Measurements from ENCODE around the gene ERN1.
"Not testable (repeated sequence)": the region's sequence is repeated elsewhere in the genome, so short reads cannot be mapped to it uniquely, and the experiment has no call there.

Gene ERN1

GRCh38 chr17:64020056-64020766 is 109.7 kb downstream of the ERN1 start, which contains the start of gene ICAM2:
Gene ICAM2, minus strand, starts transcription at chr17:64020633. Its CDS starts 13,942 bp downstream, at chr17:64006691.
- H3F3A ChIP-seq (ENCODE audit: insufficient read depth, low read length): peaks cover 58% of the 10 kb centered on the region
- H3K79me2 ChIP-seq (ENCODE audit: low read length): peaks cover 44% of the 10 kb centered on the region
- H3K27ac ChIP-seq (ENCODE audit: low read length): peak within 1 kb of the TSS; percentile 96
- H3K4me2 ChIP-seq (ENCODE audit: low read depth, low read length): peak within 1 kb of the TSS; percentile 89
- peak within 1 kb of the TSS; percentile 90 for H3K9ac ChIP-seq (ENCODE audit: low read length)
- TF ChIP-seq EZH2phosphoT487 (IDR thresholded peaks at IDR 0.05; ENCODE audit: low read length) (no peak), EZH2 (optimal IDR thresholded peaks at IDR 0.05; ENCODE audit: low read depth, low read length) (no peak)
- TF ChIP-seq, protein P1, sequence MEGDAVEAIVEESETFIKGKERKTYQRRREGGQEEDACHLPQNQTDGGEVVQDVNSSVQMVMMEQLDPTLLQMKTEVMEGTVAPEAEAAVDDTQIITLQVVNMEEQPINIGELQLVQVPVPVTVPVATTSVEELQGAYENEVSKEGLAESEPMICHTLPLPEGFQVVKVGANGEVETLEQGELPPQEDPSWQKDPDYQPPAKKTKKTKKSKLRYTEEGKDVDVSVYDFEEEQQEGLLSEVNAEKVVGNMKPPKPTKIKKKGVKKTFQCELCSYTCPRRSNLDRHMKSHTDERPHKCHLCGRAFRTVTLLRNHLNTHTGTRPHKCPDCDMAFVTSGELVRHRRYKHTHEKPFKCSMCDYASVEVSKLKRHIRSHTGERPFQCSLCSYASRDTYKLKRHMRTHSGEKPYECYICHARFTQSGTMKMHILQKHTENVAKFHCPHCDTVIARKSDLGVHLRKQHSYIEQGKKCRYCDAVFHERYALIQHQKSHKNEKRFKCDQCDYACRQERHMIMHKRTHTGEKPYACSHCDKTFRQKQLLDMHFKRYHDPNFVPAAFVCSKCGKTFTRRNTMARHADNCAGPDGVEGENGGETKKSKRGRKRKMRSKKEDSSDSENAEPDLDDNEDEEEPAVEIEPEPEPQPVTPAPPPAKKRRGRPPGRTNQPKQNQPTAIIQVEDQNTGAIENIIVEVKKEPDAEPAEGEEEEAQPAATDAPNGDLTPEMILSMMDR (IDR thresholded peaks at IDR 0.05; ENCODE audit: low read length): no peak
- no peaks in the 10 kb centered on the region for H3K27me3 ChIP-seq (replicated peaks; ENCODE audit: insufficient read depth, low read length)
- H3K9me2 ChIP-seq (replicated peaks; ENCODE audit: insufficient read depth, low read length): no peaks in the 10 kb centered on the region
- H3K4me3 ChIP-seq (ENCODE audit: low read length): peak within 1 kb of the TSS; percentile 79
- H3K36me3 ChIP-seq (replicated peaks; ENCODE audit: insufficient read depth, low read length): no peaks in the 10 kb centered on the region
- no peaks in the 10 kb centered on the region for H4K20me1 ChIP-seq (ENCODE audit: insufficient read depth, low read length)
- peak; percentile 90 for DNase-seq
- peaks cover 24% of the 10 kb centered on the region for H3K4me1 ChIP-seq (ENCODE audit: low read length)
- H2AFZ ChIP-seq (ENCODE audit: low read length): peak within 1 kb of the TSS; percentile 16; the same call in 1 of the 2 replicates
- no peaks in the 10 kb centered on the region for H3K9me3 ChIP-seq (replicated peaks; ENCODE audit: insufficient read depth, low read length)

- Histone ChIP-seq H3K4me1 (ENCODE audit: low read length) (peaks cover 26% of the 10 kb centered on the region), H3K27ac (ENCODE audit: low read length) (peak overlapping the region; percentile 96), H3F3A (ENCODE audit: insufficient read depth, low read length) (peaks cover 52% of the 10 kb centered on the region), H3K79me2 (ENCODE audit: low read length) (peaks cover 51% of the 10 kb centered on the region), H3K4me2 (ENCODE audit: low read depth, low read length) (peak overlapping the region; percentile 89), H3K4me3 (ENCODE audit: low read length) (peak overlapping the region; percentile 79), H3K9ac (ENCODE audit: low read length) (peak overlapping the region; percentile 90)
- H2AFZ ChIP-seq (ENCODE audit: low read length); H3K9me3 ChIP-seq (replicated peaks; ENCODE audit: insufficient read depth, low read length); H3K9me2 ChIP-seq (replicated peaks; ENCODE audit: insufficient read depth, low read length); H3K27me3 ChIP-seq (replicated peaks; ENCODE audit: insufficient read depth, low read length); H4K20me1 ChIP-seq (ENCODE audit: insufficient read depth, low read length); H3K36me3 ChIP-seq (replicated peaks; ENCODE audit: insufficient read depth, low read length): not testable (repeated sequence)
- DNase-seq: peak; percentile 34
Observed at GRCh38 chr17:64019551-64019961, 110.4 kb downstream of the ERN1 start.

GRCh38 chr17:64017381-64017980 is 112.5 kb downstream of the ERN1 start:
- Histone ChIP-seq H3K4me3 (ENCODE audit: low read length) (no peak overlapping the region), H2AFZ (ENCODE audit: low read length) (no peak overlapping the region), H3K4me1 (ENCODE audit: low read length) (peaks cover 26% of the 10 kb centered on the region), H3K4me2 (ENCODE audit: low read depth, low read length) (no peak overlapping the region), H3K79me2 (ENCODE audit: low read length) (peaks cover 70% of the 10 kb centered on the region), H3K9me2 (replicated peaks; ENCODE audit: insufficient read depth, low read length) (no peaks in the 10 kb centered on the region), H3K9me3 (replicated peaks; ENCODE audit: insufficient read depth, low read length) (no peaks in the 10 kb centered on the region), H4K20me1 (ENCODE audit: insufficient read depth, low read length) (no peaks in the 10 kb centered on the region), H3K27me3 (replicated peaks; ENCODE audit: insufficient read depth, low read length) (no peaks in the 10 kb centered on the region), H3K9ac (ENCODE audit: low read length) (no peak overlapping the region), H3K36me3 (replicated peaks; ENCODE audit: insufficient read depth, low read length) (no peaks in the 10 kb centered on the region), H3K27ac (ENCODE audit: low read length) (no peak overlapping the region), H3F3A (ENCODE audit: insufficient read depth, low read length) (peaks cover 42% of the 10 kb centered on the region)
- TF ChIP-seq EZH2phosphoT487 (IDR thresholded peaks at IDR 0.05; ENCODE audit: low read length): no peak
- no peak for TF ChIP-seq EZH2 (optimal IDR thresholded peaks at IDR 0.05; ENCODE audit: low read depth, low read length)
- TF ChIP-seq, protein P1 (IDR thresholded peaks at IDR 0.05; ENCODE audit: low read length): peak; percentile 31; the same call in 1 of the 2 replicates
- DNase-seq: no peak

GRCh38 chr17:64016974-64017373 is 113.0 kb downstream of the ERN1 start:
- Histone ChIP-seq H3K36me3 (replicated peaks; ENCODE audit: insufficient read depth, low read length) (no peaks in the 10 kb centered on the region), H3F3A (ENCODE audit: insufficient read depth, low read length) (peaks cover 38% of the 10 kb centered on the region), H3K4me3 (ENCODE audit: low read length) (no peak overlapping the region), H3K27me3 (replicated peaks; ENCODE audit: insufficient read depth, low read length) (no peaks in the 10 kb centered on the region), H4K20me1 (ENCODE audit: insufficient read depth, low read length) (no peaks in the 10 kb centered on the region), H3K79me2 (ENCODE audit: low read length) (peaks cover 74% of the 10 kb centered on the region), H3K9me2 (replicated peaks; ENCODE audit: insufficient read depth, low read length) (no peaks in the 10 kb centered on the region), H3K9ac (ENCODE audit: low read length) (no peak overlapping the region), H3K4me2 (ENCODE audit: low read depth, low read length) (no peak overlapping the region; the same call in 1 of the 2 replicates), H3K4me1 (ENCODE audit: low read length) (peaks cover 26% of the 10 kb centered on the region), H3K27ac (ENCODE audit: low read length) (no peak overlapping the region), H3K9me3 (replicated peaks; ENCODE audit: insufficient read depth, low read length) (no peaks in the 10 kb centered on the region), H2AFZ (ENCODE audit: low read length) (no peak overlapping the region)
- no peak for DNase-seq
- TF ChIP-seq EZH2phosphoT487 (IDR thresholded peaks at IDR 0.05; ENCODE audit: low read length) (no peak), EZH2 (optimal IDR thresholded peaks at IDR 0.05; ENCODE audit: low read depth, low read length) (no peak)
- TF ChIP-seq, protein P1 (IDR thresholded peaks at IDR 0.05; ENCODE audit: low read length): no peak
